Suprapubic skin (tissue), 4 donors: ENCODE measurements around the gene FOXN3.
"Not testable (repeated sequence)": the region's sequence is repeated elsewhere in the genome, so short reads cannot be mapped to it uniquely, and the experiment has no call there.

Experiments
- CTCF ChIP-seq, 2 donors: fragments of 200-600 bp in 1 of 2; fragments of 450-650 bp in 1 of 2; sonication (generic) in 1 of 2; IDR thresholded peaks; one replicate each; pipeline ENCODE4 v1.5.1; 2016 to 2019; ENCODE audit warnings: antibody characterized with exemption in 2 of 2, mild to moderate bottlenecking in 1 of 2, moderate library complexity in 1 of 2
- POLR2A ChIP-seq, 2 donors: fragments of 450-650 bp; IDR thresholded peaks; one replicate each; pipeline ENCODE4 v1.6.1; 2017; ENCODE audit warnings: antibody characterized with exemption in 2 of 2, mild to moderate bottlenecking in 2 of 2, moderate library complexity in 2 of 2
- POLR2AphosphoS5 ChIP-seq, 3 donors: sonication (generic); formaldehyde crosslinking; IDR thresholded peaks; one replicate each; pipeline ENCODE4 v1.6.1; 2017; ENCODE audit warnings: antibody characterized with exemption in 3 of 3

- not testable (repeated sequence) for TF ChIP-seq CTCF, POLR2A, POLR2AphosphoS5 (IDR thresholded peaks at IDR 0.05)
Observed at GRCh38 chr14:89250655-89250975, 166.4 kb downstream of the FOXN3 start.
